Islet precursor cell (in vitro differentiated cells): ENCODE results near the gene PERP.
"Not testable (repeated sequence)": the region's sequence is repeated elsewhere in the genome, so short reads cannot be mapped to it uniquely, and the experiment has no call there.

Source experiments
- DNase-seq: peaks from one replicate; pipeline ENCODE4 v3.0.0-alpha.2; 2018

PERP gene

GRCh38 chr6:138107078-138107751, at the start of gene PERP:
TSS of gene PERP (minus strand) at chr6:138107419. CDS start at chr6:138107340, 79 bp downstream.
- DNase-seq: peak; percentile 88

GRCh38 chr6:138155443-138155842, 48.2 kb upstream of the PERP start:
- DNase-seq: no peak

GRCh38 chr6:138146544-138146943, 39.3 kb upstream of the PERP start:
- no peak for DNase-seq

- DNase-seq: no peak
These were observed 38.2 kb upstream of the PERP start for GRCh38 chr6:138145402-138145801.

- no peak for DNase-seq
These were observed 35.6 kb upstream of the PERP start for GRCh38 chr6:138142806-138143205.

GRCh38 chr6:138129190-138129589, 22.0 kb upstream of the PERP start:
- DNase-seq: no peak

GRCh38 chr6:138128096-138128495, 20.9 kb upstream of the PERP start:
- no peak for DNase-seq

- DNase-seq: no peak
These were observed 16.9 kb upstream of the PERP start for GRCh38 chr6:138124096-138124495.

GRCh38 chr6:138119976-138120375, 12.8 kb upstream of the PERP start:
- no peak for DNase-seq

GRCh38 chr6:138119229-138119628, 12.0 kb upstream of the PERP start:
- DNase-seq: not testable (repeated sequence)

GRCh38 chr6:138117376-138117914, 10.2 kb upstream of the PERP start:
- DNase-seq: no peak

GRCh38 chr6:138116661-138116999, 9.4 kb upstream of the PERP start:
- DNase-seq: no peak

GRCh38 chr6:138115877-138116660, 8.8 kb upstream of the PERP start:
- DNase-seq: peak; percentile 73

GRCh38 chr6:138115201-138115600, 8.0 kb upstream of the PERP start:
- no peak for DNase-seq

GRCh38 chr6:138113588-138114210, 6.5 kb upstream of the PERP start:
- no peak for DNase-seq

GRCh38 chr6:138110229-138110628, 3.0 kb upstream of the PERP start:
- no peak for DNase-seq

- DNase-seq: peak; percentile 62
These were observed 2.1 kb upstream of the PERP start for GRCh38 chr6:138109042-138109997.

GRCh38 chr6:138107752-138108592, 753 bp upstream of the PERP start:
- peak; percentile 77 for DNase-seq

- DNase-seq: no peak
These were observed 548 bp downstream of the PERP start for GRCh38 chr6:138106665-138107077.

- DNase-seq: no peak
These were observed 1.1 kb downstream of the PERP start for GRCh38 chr6:138105880-138106664.

- no peak for DNase-seq
These were observed 1.8 kb downstream of the PERP start for GRCh38 chr6:138105446-138105845.
